IPS-18c (cell line): Measurements from ENCODE around the gene MEA1.

Experiments
- H3K4me3 ChIP-seq: 2 replicates; pipeline ENCODE4 v1.7.0; 2013; ENCODE audit warnings: low read depth, mild to moderate bottlenecking, low read length, moderate library complexity; ENCODE audit not compliant: insufficient read depth
- H3K9me3 ChIP-seq: one replicate; pipeline ENCODE4 v1.6.1; 2013; ENCODE audit warnings: mild to moderate bottlenecking, low read length, moderate library complexity; ENCODE audit not compliant: control insufficient read depth, insufficient read depth

Gene MEA1

GRCh38 chr6:42987533-42988451 lies 26.0 kb downstream of the MEA1 start:
- H3K4me3 ChIP-seq, result no peak overlapping the region
- no peaks in the 10 kb centered on the region for H3K9me3 ChIP-seq

- Histone ChIP-seq H3K4me3 (peak overlapping the region; percentile 93), H3K9me3 (no peaks in the 10 kb centered on the region)
Observed at GRCh38 chr6:42984924-42985475, 28.7 kb downstream of the MEA1 start.

GRCh38 chr6:42984001-42984923 lies 29.5 kb downstream of the MEA1 start, which contains the start of gene PPP2R5D:
PPP2R5D (plus strand) TSS chr6:42984570; CDS start chr6:42984678, 108 bp downstream.
- H3K9me3 ChIP-seq, result no peaks in the 10 kb centered on the region
- H3K4me3 ChIP-seq, result peak within 1 kb of the TSS; percentile 93

GRCh38 chr6:42981836-42982235 lies 31.9 kb downstream of the MEA1 start:
- H3K9me3 ChIP-seq, result no peaks in the 10 kb centered on the region
- H3K4me3 ChIP-seq, result no peak overlapping the region

- Histone ChIP-seq H3K4me3 (peak overlapping the region; percentile 82; the same call in 1 of the 2 replicates), H3K9me3 (no peaks in the 10 kb centered on the region)
Observed at GRCh38 chr6:42979523-42980177, 34.1 kb downstream of the MEA1 start.

- Histone ChIP-seq H3K9me3 (no peaks in the 10 kb centered on the region), H3K4me3 (peak within 1 kb of the TSS; percentile 82)
Observed at GRCh38 chr6:42978839-42979522, 34.8 kb downstream of the MEA1 start, which contains the start of gene PEX6. PEX6 (minus strand) TSS chr6:42979181; CDS start chr6:42979150, 31 bp downstream.

- H3K9me3 ChIP-seq, result no peaks in the 10 kb centered on the region
- peak overlapping the region; percentile 82 for H3K4me3 ChIP-seq
Observed at GRCh38 chr6:42978487-42978838, 35.3 kb downstream of the MEA1 start.

- no peak overlapping the region for H3K4me3 ChIP-seq
- no peaks in the 10 kb centered on the region for H3K9me3 ChIP-seq
Observed at GRCh38 chr6:42974919-42975505, 38.7 kb downstream of the MEA1 start.

GRCh38 chr6:42973926-42974325 lies 39.8 kb downstream of the MEA1 start:
- Histone ChIP-seq H3K9me3 (no peaks in the 10 kb centered on the region), H3K4me3 (no peak overlapping the region)

GRCh38 chr6:42971746-42972327 lies 41.9 kb downstream of the MEA1 start:
- Histone ChIP-seq H3K4me3 (no peak overlapping the region), H3K9me3 (no peaks in the 10 kb centered on the region)

- Histone ChIP-seq H3K4me3 (no peak overlapping the region), H3K9me3 (no peaks in the 10 kb centered on the region)
Observed at GRCh38 chr6:42970871-42971612, 42.7 kb downstream of the MEA1 start.

- no peaks in the 10 kb centered on the region for H3K9me3 ChIP-seq
Observed at GRCh38 chr6:42969934-42970333, 43.8 kb downstream of the MEA1 start.

GRCh38 chr6:42969431-42969830 lies 44.3 kb downstream of the MEA1 start:
- H3K4me3 ChIP-seq, result no peak overlapping the region
- no peaks in the 10 kb centered on the region for H3K9me3 ChIP-seq

More at GRCh38 chr6:42969934-42970333, 43.8 kb downstream of the MEA1 start:
- H3K4me3 ChIP-seq, result no peak overlapping the region

- H3K4me3 ChIP-seq, result no peak overlapping the region
- no peaks in the 10 kb centered on the region for H3K9me3 ChIP-seq
Observed at GRCh38 chr6:42968783-42969182, 45.0 kb downstream of the MEA1 start.

GRCh38 chr6:42968126-42968701 lies 45.5 kb downstream of the MEA1 start:
- no peak overlapping the region for H3K4me3 ChIP-seq
- H3K9me3 ChIP-seq, result no peaks in the 10 kb centered on the region
